GM21737 (cell line): ENCODE results near the gene BMPR1B.
A peak's percentile ranks its signal among the peaks of the same experiment; 100 is the strongest.

Experiments used
- ATAC-seq: cut with Tn5 transposase; IDR thresholded peaks from one replicate; pipeline ENCODE4 v1.9.1; 2021; ENCODE audit warnings: mild to moderate bottlenecking, moderate library complexity; ENCODE audit not compliant: unreplicated experiment

Gene BMPR1B

DNA sequence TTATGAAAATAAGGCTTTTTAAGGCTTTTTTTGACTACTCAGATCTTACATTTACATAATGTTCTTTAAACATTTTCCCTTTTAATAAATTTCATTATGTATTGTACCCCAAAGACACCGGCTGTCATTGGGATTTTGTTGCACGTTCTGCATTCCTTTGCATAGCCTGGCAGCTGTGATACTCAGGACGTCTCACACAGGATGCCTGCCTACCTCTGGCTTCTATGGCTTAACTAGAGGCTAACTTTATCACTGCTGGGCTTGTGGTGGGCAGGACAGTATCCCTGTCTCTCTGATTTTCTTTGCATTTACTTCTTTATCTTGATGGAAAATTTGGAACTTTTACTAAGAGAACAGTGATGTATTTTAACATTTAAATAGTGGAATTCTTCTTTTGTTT, 147.8 kb downstream of the BMPR1B start:
- ATAC-seq: no peak

DNA sequence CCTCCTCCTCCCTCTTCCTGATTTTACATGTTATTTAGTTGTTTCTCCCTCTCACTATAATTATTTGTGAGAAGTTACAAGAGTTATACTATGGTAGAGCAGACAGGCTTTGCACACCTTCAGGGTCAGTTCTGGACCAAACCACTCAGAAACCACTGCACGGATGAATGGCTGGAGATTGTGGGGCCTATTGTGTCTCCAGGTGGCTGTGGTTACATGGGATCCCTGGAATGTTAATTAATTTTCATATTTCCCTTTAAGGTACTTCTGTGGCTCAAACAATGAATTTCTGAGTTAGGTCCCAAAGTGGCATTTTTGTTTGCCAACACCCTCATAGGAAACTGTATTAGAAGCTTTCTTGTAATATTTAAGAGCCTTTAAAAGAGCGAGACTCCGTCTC, 151.9 kb downstream of the BMPR1B start:
- ATAC-seq: no peak

DNA sequence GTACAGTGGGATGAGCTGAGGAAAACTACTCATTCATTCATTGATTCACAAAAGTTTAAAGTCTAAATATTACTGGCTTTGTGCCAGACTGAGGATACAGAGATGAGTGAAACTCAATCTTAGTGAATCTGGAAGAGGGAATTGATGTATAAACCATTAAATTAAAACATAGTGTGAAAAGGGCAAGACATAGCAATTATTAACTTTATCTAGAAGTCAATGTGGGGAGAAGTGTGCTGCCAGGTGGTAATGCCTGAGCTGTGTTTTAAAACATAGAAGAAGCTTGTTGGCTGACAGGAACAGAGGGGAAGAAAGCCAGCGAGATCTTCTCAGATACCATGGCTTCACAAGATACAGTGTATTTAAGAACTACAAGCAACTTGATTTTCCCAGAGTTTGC, 153.4 kb downstream of the BMPR1B start:
- ATAC-seq: no peak

DNA sequence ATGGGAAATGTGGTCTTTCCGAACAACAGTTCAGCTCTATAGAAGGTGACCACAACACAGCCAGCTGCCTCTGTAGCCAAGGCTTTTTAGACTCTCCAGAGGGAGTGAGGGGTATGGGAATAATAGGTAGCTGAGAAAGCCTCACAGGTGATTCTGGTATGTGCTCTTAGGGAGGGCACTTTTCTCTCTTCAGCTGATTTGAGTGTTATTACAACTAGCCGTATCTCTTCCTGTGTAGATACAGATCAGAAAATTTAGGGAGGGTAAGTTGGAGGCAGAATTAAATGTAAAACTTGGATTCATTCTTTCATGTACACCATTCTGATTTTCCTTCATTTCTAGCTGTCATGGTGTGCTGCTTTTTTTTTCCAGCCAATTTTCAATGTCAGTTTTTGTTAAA, 154.9 kb downstream of the BMPR1B start:
- ATAC-seq: no peak

DNA sequence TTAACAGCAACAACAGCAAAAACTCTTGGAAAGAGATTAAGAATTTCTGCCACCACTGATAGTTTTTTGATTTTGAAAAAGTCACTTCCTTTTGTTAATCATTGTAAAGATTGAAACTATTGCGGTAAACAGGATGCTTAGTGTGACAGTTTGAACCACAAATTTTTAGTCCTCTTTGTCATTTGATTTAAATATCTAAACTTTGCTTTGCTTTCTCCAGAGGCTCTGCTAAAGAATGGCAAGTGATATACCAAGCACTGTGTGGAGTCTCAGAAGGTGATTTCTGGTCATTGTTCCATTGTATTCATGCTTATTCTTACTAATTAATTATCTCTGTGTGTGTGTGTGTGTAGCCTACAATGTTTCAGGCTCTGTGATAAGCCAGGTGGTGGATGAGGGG, 155.6 kb downstream of the BMPR1B start:
- ATAC-seq: peak; percentile 78

DNA sequence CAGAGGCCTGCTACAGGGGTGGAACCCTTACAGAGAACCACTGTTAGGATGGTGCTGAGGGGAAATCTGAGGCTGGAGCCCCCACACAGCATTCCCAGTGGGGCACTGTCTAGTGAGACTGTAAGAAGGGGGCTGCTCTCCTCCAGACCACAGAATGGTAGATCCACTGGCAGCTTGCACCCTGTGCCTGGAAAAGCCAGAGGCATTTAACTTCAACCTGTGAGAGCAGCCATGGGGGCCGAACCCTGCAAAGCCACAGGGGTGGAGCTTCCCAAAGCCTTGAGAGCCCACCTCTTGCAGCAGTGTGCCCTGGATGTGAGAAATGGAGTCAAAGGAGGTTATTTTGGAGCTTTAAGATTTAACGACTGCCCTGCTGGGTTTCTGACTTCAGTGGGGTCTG, 159.4 kb downstream of the BMPR1B start:
- no peak for ATAC-seq

DNA sequence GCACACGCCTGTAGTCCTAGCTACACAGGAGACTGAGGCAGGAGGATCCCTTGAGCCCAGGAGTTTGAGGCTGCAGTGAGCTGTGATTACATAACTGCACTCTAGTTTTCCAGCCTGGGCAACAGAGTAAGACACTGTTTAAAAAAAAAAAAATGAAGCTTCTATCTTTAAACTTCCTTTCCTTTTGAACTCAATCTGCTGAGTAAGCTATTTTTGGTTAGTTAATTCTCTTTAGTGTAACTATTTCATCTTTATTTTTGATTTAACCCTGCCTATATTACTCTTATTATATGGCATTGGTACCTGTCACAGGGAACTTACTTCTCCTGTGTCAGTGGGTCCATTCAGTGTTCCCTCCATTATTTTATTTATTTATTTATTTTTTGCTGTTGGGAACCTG, 160.8 kb downstream of the BMPR1B start:
- no peak for ATAC-seq

DNA sequence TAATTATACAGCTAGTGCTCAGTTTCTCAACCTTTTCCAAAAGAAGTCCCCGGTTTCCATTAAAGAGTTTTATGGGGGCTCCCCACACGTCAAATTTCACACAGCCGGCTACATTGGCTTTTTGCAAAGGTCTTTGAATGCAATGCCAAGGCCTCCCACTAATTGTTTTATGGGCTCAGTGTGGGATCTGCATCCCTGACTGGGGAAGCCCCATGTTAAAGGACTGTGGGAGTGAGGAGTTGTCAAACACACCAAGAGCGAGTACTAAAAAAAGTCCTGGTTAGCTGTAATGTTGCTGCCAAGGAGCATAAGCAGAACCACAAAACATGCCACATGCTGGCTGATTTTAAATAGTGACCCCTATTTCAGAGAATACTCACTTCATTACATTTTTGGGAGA, 162.6 kb downstream of the BMPR1B start:
- ATAC-seq: no peak

DNA sequence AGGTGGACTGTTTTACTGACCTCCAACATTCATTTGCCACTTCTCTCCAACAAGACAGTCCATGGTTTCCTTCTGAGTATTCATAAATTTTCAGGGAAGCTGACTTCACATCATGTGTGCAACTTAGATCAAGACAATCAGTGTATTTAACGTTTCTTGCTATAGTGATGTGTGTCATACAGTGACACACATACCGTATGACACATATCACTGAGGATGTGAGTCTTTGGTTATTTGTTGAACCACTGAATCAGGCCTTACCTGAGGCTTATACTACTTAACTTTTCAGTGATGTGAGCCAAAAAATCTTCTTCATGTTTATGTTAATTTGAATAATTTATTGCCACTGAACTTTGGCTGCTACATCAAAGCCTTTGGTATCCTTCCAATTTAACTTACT, 166.8 kb downstream of the BMPR1B start:
- ATAC-seq: no peak

DNA sequence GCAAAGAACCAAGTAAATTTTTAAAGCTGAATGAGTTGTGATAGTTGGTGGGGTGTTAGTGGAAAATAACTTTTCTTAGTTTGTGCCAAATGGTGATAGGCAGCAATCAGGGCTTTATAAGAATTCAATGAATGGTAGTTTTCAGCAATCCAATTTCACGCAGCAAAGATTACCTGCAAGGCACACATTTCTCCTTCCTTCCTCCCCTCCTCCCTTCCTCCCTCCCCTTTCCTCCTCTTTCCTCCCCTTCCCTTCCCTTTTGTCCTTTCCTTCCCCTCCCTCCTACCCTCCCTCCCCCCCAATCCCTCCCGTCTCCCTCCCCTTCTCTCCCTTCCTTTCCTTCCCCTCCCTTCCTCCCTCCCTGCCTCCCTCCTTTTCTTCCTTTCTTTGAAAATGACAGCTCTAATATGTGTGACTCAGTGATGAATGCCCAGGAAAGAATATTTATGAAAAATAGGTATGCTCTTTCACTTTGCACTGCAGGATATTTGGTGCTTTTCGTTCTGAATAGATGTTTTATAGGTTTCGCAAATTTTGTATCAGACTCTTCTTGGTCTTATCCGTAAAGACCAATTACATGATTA, 168.1 kb downstream of the BMPR1B start:
- ATAC-seq: no peak

DNA sequence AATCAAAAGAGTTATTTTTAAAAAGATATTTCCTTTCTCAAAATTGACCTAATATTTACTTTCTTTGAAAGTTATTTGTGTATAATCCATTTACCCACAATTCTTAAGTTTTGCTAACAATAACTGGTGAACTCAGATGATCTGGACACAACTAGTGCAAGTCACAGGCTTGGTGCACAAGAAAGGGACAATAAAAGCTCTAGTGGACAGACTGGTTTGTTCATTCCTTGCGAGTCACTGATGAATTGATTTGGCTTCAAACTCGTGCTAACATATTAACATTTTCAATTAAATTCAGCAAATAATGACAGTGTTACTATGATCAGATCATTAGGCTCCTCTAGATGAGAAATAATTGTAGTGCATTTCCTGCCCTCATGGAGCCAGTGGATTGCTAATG, 169.2 kb downstream of the BMPR1B start:
- no peak for ATAC-seq

DNA sequence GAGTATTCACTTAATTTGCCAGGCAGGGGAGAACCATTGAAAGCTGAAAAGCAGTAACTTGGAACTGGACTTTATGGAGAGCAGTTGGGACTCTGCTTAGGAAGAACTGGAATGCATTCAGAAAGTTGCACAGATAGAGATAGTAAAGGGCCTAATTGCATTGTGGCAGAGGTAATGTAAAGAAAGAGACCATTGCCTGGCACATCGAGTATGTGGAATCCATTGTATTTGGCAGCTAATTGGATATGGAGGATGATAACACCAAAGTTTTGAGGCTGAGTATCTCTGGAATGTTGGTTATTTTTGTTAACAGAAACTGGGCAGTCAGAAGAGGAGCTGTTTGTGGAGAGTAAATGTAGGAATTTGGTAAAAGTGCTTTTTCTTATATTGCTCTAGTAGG, 169.9 kb downstream of the BMPR1B start:
- ATAC-seq: no peak

DNA sequence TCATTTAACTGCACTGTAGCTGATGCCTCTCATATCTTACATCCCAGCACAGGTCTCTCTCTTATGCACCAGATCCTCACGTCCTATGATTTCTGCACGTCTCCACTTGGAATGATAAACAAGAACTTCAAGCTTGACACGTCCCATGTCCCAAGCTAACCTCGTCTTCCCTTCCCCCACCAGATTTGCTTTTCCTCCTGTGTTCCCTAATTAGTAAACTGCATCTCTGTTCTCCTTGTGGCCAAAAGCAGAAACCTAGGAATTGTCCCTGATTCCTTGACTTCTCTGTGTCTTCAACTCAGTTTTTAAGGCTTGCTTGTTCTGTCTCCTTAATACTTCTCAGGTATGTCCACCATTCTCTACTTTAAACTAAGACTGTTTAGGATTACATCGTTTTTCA, 171.9 kb downstream of the BMPR1B start:
- ATAC-seq: no peak

DNA sequence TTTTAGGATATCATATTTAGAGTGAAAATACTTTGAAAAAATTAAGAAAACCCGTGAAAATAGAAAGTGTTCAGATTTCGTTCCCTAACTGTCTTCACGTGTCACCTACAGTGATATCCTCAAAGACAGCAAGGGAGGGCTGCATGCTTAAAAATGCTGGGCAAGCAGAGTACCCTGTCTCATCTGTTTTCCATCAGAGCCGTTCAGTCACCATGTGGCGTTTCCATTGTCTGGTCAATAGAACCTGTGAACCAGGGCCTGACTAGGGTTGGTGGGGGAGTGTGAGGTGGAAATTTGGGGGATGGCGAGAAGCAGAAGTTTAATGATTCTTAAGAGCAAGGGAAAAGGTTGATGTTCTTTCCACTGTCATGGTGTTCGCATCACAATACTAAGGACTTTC, 173.9 kb downstream of the BMPR1B start:
- no peak for ATAC-seq

DNA sequence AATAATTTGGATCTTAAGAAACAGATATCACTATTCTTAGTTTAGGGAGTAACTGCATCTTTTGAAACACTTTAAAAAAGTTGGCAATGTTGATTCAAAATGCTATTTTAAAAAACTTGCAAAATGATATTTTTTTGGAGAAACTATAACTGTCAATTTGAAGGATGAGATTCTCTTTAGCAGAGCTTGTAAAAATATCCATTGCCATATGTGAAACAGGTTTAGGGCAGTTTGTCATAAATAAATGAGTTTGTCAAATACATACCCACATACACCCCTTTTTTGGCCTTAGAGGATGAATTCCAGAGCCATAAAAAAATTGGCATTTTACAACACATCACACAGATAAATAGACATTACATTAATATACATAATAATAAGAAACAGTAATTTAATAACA, 174.6 kb downstream of the BMPR1B start:
- no peak for ATAC-seq

DNA sequence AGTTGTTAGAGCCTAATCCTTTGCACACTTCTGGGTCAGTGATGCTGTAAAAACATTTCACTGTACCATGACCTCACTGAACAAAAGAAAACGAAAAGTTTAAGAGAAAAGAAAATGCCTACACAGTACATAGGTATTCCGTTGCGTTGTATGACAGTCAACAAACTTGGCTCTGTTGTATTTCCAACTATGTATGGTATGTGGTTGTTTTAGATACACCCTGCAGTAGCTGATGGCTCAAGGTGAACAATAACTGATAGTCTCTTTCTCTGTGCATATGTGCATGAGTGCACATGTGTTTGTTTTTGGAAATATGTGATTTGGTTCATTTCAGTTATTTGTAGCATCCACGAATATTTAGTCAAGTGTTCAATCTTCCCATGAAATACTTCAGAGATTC, 176.0 kb downstream of the BMPR1B start:
- no peak for ATAC-seq

DNA sequence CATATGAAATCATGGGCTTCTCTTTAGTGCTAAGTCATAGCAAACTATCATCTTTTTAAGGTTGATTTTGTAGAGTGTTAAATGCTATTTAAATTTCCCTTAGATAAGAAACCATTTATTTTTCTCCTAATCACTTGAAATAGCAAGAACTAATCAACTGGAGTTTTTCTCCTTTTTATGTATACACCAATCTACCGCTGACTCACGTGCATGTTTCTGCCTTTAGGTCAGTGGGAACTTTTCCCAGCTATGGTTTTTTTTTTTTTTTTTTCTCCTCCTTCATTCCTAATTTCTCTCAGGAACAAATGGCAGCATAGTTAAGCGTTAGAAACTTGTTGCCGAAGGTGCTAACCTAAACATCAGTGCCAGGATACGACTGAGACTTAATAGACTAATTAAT, 176.4 kb downstream of the BMPR1B start:
- ATAC-seq: no peak

DNA sequence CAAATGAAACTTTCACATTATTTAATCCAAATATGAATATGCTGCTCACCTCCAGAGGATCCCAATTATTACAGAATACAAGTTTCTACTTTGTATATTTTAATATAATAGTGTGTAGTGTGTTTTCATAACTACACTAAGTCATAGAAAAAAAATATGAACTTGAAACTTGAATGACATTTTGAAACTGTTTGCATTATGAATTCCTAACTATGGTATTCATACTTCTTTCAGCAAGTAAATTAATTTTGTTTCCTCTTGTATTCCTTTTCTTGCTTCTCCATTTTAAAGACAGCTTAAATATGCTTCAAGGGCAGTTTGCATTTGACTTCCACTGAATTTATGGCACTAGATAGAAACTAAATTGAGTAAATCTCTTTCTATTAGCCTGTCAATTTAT, 177.1 kb downstream of the BMPR1B start:
- no peak for ATAC-seq

DNA sequence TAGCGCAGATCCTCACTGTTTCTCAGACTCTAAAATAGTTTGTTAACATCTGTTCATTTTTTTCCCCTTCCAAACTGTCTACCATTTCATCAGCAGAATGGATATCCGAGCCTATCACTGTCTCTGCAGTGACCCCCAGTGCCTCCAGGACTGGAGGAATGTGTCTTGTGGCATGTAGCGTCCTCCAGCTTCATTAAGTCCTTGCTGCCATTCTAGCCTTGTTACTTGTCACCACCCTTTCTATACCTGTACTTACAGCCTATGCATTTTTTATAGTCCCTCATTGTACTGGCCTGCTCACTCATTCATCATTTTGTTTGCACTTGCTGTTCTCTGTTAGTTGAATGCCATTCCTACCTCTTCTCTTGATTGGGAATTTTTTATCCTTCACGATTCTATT, 179.1 kb downstream of the BMPR1B start:
- ATAC-seq: no peak

DNA sequence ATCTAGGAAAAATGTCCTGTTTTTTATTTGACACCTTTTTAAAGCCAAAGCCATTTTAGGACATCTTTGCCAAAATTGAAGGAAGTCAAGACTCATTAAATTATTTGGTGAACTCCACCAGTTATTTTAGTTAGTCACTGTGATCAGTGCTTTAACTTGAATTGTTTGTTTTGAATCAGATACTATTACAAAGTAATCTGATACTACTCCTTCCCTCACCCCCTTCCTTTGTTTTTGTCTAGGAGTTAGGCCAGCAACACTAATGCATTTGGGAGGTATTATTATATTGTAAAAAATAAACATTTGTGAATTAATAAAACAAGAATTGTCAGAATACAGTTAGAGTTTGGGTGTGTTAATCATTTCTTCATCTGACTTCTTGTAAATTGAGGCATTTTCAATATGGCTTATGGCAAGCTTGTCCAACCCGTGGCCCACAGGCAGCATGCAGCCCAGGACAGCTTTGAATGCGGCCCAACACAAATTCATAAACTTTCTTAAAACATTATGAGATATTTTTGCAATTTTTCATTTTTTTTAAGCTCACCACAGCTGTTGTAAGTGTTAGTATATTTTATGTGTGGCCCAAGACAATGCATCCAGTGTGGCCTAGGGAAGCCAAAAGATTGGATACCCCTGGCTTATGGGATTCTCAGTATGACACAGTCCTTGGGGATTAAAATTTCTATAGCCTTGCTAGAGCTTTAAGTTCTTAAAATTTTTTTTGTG, 182.2 kb downstream of the BMPR1B start:
- ATAC-seq: no peak

DNA sequence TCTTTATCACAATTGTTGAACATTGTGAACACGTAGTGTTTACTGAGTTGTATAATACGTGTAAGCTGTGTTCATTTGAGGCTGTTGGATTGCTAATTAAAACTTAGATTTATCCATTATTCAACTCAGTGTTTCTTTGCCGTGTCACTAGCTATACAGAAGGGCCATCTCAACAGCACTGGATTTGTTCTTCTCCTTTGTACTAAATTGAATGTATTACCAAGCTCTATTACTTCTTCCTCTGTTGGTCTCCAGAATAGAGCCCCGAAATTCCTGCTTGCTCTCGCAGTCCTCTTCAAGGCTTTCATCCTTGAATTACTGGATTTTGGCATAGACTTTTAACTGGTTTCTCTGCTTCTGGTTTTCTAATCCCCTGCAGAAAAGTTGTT, 182.8 kb downstream of the BMPR1B start:
- ATAC-seq: no peak

DNA sequence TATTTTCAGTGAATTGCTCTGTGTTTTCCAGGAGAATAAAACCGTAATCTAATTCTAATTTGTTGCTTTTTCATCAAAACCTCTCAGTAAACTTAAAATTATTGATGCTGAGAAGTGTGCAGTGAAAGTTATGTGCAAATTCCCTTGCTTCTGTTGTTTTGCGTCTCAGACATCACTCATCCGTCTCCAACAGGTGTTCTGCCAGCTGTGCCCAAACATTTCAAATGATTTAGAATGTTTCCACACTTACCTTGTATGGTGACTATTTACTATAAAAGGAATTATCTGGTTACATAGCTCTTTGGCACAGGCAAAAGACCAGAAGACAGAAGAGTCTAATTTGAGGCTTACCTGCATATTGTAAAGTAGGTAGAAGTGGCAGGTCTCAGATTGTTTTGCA, 184.0 kb downstream of the BMPR1B start:
- ATAC-seq: no peak

DNA sequence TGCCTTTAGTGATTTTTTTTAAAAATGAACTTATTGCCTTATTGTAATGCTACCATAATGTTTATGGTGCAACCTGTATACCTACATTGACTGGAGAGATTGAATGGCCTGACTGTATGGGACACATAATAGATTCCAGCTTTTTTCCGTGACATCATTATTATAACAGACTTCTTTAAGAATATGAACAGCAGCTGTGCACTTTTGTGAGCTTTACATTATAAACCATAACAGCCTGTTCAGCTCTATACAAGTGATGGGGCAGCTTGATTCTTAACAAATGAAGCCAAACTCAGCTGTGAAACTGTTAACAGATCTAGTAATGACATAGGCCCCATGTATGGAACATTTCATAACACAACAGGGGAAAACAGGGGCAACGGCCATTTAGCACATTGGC, 187.0 kb downstream of the BMPR1B start:
- no peak for ATAC-seq
